IMR-90 (cell line): ENCODE measurements around the gene CHST10. TPM values are rescaled to one million over a fixed set of nuclear protein-coding genes. Genes with fewer than 3 reads are reported as not detected.

ENCODE experiments used
- ATAC-seq: fragments of 200-7000 bp; cut with Tn5 transposase; 2 replicates; pipeline ENCODE4 v1.9.1; 2020; ENCODE audit warnings: low read depth, mild to moderate bottlenecking, moderate library complexity
- BruUV-seq: library from RNA; stranded (reverse); fragments of 400-500 nt; replicated peaks from 2 replicates; lab custom pipeline; 2021; lab: Mats Ljungman, UMichigan
- CTCF ChIA-PET: fragments of 300-600 bp; formaldehyde crosslinking; extraction: SDS; loops from one replicate; lab custom pipeline; 2021; ENCODE audit warnings: antibody characterized with exemption; lab: Yijun Ruan, JAX
- POLR2A ChIA-PET: fragments of 300-600 bp; sonication (Branson Sonifier 250); formaldehyde crosslinking; loops from one replicate; lab custom pipeline; 2022; ENCODE audit warnings: antibody characterized with exemption; ENCODE audit not compliant: unreplicated experiment; lab: Charles Lee
- DNase-seq: peaks from one replicate; pipeline ENCODE4 v3.0.0; 2013
- H2AFZ ChIP-seq: replicated peaks from 2 replicates; pipeline ENCODE3; 2013; ENCODE audit warnings: low read length, mild to moderate bottlenecking; ENCODE audit not compliant: poor library complexity
- H2AK5ac ChIP-seq: 2 replicates; pipeline ENCODE4 v1.6.1; 2013; ENCODE audit warnings: low read depth, low read length, inconsistent platforms
- H2AK9ac ChIP-seq: replicated peaks from 2 replicates; pipeline ENCODE3; 2013; ENCODE audit warnings: mild to moderate bottlenecking, low read depth, low read length, moderate library complexity; ENCODE audit not compliant: poor library complexity
- H2BK120ac ChIP-seq: 2 replicates; pipeline ENCODE4 v1.6.1; 2013; ENCODE audit warnings: low read depth, low read length, inconsistent platforms
- H2BK15ac ChIP-seq: 3 replicates; pipeline ENCODE4 v1.6.1; 2013; ENCODE audit warnings: low read depth, low read length, inconsistent platforms
- H2BK20ac ChIP-seq: 2 replicates; pipeline ENCODE4 v1.6.1; 2013; ENCODE audit warnings: low read depth, mild to moderate bottlenecking, inconsistent platforms, low read length, moderate library complexity
- H2BK5ac ChIP-seq: 2 replicates; pipeline ENCODE4 v1.6.1; 2013; ENCODE audit warnings: mild to moderate bottlenecking, low read depth, low read length, inconsistent platforms; ENCODE audit not compliant: poor library complexity, severe bottlenecking
- H3K14ac ChIP-seq: replicated peaks from 2 replicates; pipeline ENCODE4 v1.6.1; 2013; ENCODE audit warnings: low read depth, low read length, inconsistent platforms
- H3K18ac ChIP-seq: 2 replicates; pipeline ENCODE4 v1.6.1; 2013; ENCODE audit warnings: low read depth, low read length, control low read depth
- H3K23ac ChIP-seq: 2 replicates; pipeline ENCODE4 v1.6.1; 2013; ENCODE audit warnings: low read depth, low read length, inconsistent platforms
- H3K27ac ChIP-seq: 2 replicates; pipeline ENCODE4 v1.5.1; 2013; ENCODE audit warnings: mild to moderate bottlenecking, control low read depth, low read length; ENCODE audit not compliant: insufficient read depth
- H3K27me3 ChIP-seq: 2 replicates; pipeline ENCODE4 v1.6.1; 2013; ENCODE audit warnings: low read length; ENCODE audit not compliant: control insufficient read depth, insufficient read depth
- H3K36me3 ChIP-seq: 2 replicates; pipeline ENCODE4 v1.6.1; 2013; ENCODE audit warnings: low read length, mixed read lengths; ENCODE audit not compliant: control insufficient read depth, insufficient read depth
- H3K4ac ChIP-seq: 2 replicates; pipeline ENCODE4 v1.6.1; 2013; ENCODE audit warnings: low read depth, low read length, inconsistent platforms
- H3K4me1 ChIP-seq: 2 replicates; pipeline ENCODE4 v1.6.1; 2013; ENCODE audit warnings: low read length, mixed read lengths; ENCODE audit not compliant: control insufficient read depth, insufficient read depth
- H3K4me2 ChIP-seq: 2 replicates; pipeline ENCODE4 v1.6.1; 2013; ENCODE audit warnings: low read depth, mild to moderate bottlenecking, control low read depth, low read length, moderate library complexity
- H3K4me3 ChIP-seq: 2 replicates; pipeline ENCODE4 v1.5.1; 2013; ENCODE audit warnings: low read depth, mild to moderate bottlenecking, control low read depth, low read length, moderate library complexity; ENCODE audit not compliant: insufficient read depth
- H3K56ac ChIP-seq: 2 replicates; pipeline ENCODE4 v1.6.1; 2013; ENCODE audit warnings: low read length, inconsistent platforms; ENCODE audit not compliant: insufficient read depth; ENCODE audit errors: extremely low read depth
- H3K79me1 ChIP-seq, 2 experiments: 2 replicates each; pipeline ENCODE4 v1.6.1; 2013; ENCODE audit warnings: low read length in 2 of 2, inconsistent platforms in 1 of 2, low read depth in 1 of 2
- H3K9ac ChIP-seq: 2 replicates; pipeline ENCODE4 v1.6.1; 2013; ENCODE audit warnings: low read depth, low read length, control low read depth
- H3K9me1 ChIP-seq: 2 replicates; pipeline ENCODE4 v1.6.1; 2013; ENCODE audit warnings: low read length, inconsistent platforms; ENCODE audit not compliant: insufficient read depth
- H3K9me3 ChIP-seq: 2 replicates; pipeline ENCODE4 v1.6.1; 2013; ENCODE audit warnings: low read length; ENCODE audit not compliant: control insufficient read depth, insufficient read depth
- H4K20me1 ChIP-seq: 2 replicates; pipeline ENCODE4 v1.6.1; 2013; ENCODE audit warnings: low read length, inconsistent platforms; ENCODE audit not compliant: insufficient read depth
- H4K5ac ChIP-seq: 2 replicates; pipeline ENCODE4 v1.6.1; 2013; ENCODE audit warnings: mild to moderate bottlenecking, low read depth, low read length, control low read depth
- H4K8ac ChIP-seq, 2 experiments: 2 replicates each; pipeline ENCODE4 v1.6.1; 2013; ENCODE audit warnings: low read depth in 2 of 2, low read length in 2 of 2, control low read depth in 1 of 2, inconsistent platforms in 1 of 2
- H4K91ac ChIP-seq: 2 replicates; pipeline ENCODE4 v1.6.1; 2013; ENCODE audit warnings: low read depth, low read length, inconsistent platforms; ENCODE audit not compliant: insufficient read depth
- CHD1 ChIP-seq: IDR thresholded peaks from 2 replicates; pipeline ENCODE4 v1.6.1; 2012; ENCODE audit warnings: low read depth, low read length, improper control_type of control experiment
- CTCF ChIP-seq: conservative IDR thresholded peaks from 2 replicates; pipeline ENCODE4 v1.5.1; 2012; ENCODE audit warnings: mild to moderate bottlenecking, low read depth, low read length, improper control_type of control experiment
- ELK1 ChIP-seq: fragments of 150-350 bp; IDR thresholded peaks from 2 replicates; pipeline ENCODE4 v1.6.1; 2016; ENCODE audit warnings: low read depth, mild to moderate bottlenecking, low read length, moderate library complexity, borderline replicate concordance
- FOS ChIP-seq: fragments of 150-350 bp; IDR thresholded peaks from 2 replicates; pipeline ENCODE4 v1.6.1; 2016; ENCODE audit warnings: low read depth, low read length
- MAFK ChIP-seq: IDR thresholded peaks from 2 replicates; pipeline ENCODE4 v1.6.1; 2012; ENCODE audit warnings: low read depth, low read length, improper control_type of control experiment
- MAZ ChIP-seq: IDR thresholded peaks from 2 replicates; pipeline ENCODE4 v1.6.1; 2012; ENCODE audit warnings: low read depth, mild to moderate bottlenecking, low read length, improper control_type of control experiment, moderate library complexity, borderline replicate concordance
- NFE2L2 ChIP-seq: fragments of 150-350 bp; IDR thresholded peaks from 2 replicates; pipeline ENCODE4 v1.6.1; 2016; ENCODE audit warnings: low read depth, mild to moderate bottlenecking, low read length
- POLR2A ChIP-seq: IDR thresholded peaks from 2 replicates; pipeline ENCODE4 v1.6.1; 2012; ENCODE audit warnings: mild to moderate bottlenecking, low read depth, low read length
- RAD21 ChIP-seq: IDR thresholded peaks from 2 replicates; pipeline ENCODE4 v1.6.1; 2012; ENCODE audit warnings: low read length, improper control_type of control experiment
- RCOR1 ChIP-seq: IDR thresholded peaks from 2 replicates; pipeline ENCODE4 v1.6.1; 2012; ENCODE audit warnings: mild to moderate bottlenecking, low read length, improper control_type of control experiment; ENCODE audit not compliant: insufficient replicate concordance
- SMC3 ChIP-seq: fragments of 150-350 bp; IDR thresholded peaks from 2 replicates; pipeline ENCODE4 v1.6.1; 2016; ENCODE audit warnings: low read depth, mild to moderate bottlenecking, antibody characterized with exemption, low read length, moderate library complexity
- USF2 ChIP-seq: fragments of 150-350 bp; IDR thresholded peaks from 2 replicates; pipeline ENCODE4 v1.6.1; 2017; ENCODE audit warnings: mild to moderate bottlenecking, antibody characterized with exemption, low read length, low read depth
- WGBS, 2 experiments: methylation state at CpG; one replicate each; pipeline versions ENCODE4 v1.1.5 to v1.1.7; 2013; ENCODE audit warnings: missing lambda C conversion rate in 2 of 2; ENCODE audit not compliant: insufficient read length in 1 of 2; ENCODE audit errors: extremely low coverage in 2 of 2; 5-methylcytosine and 5-hydroxymethylcytosine counted together
- dilution Hi-C: fragments of 300-500 bp; cut with HindIII; formaldehyde crosslinking; loops from one replicate; pipeline ENCODE4 v1.14.3; 2018; ENCODE audit warnings: low sequenced_read_pairs; ENCODE audit not compliant: unreplicated experiment
- in situ Hi-C: fragments of 300-500 bp; cut with MboI; formaldehyde crosslinking; loops from 3 replicates; pipeline ENCODE4 v1.14.3; 2019; ENCODE audit warnings: low sequenced_read_pairs, inconsistent platforms, mixed read lengths
- intact Hi-C: fragments of 100-400 bp; cut with micrococcal nuclease; formaldehyde crosslinking; loops from 2 replicates; pipeline ENCODE4 v1.10.0; 2022
- polyA plus RNA-seq, 3 experiments: library from polyadenylated mRNA; depleted of rRNA; stranded (reverse); fragments of >200 nt; gene quantifications; 2 replicates each; pipeline ENCODE4 v1.2.3, GENCODE V29; 2012; ENCODE audit warnings: low replicate concordance in 1 of 3
- total RNA-seq: library from RNA; depleted of rRNA; stranded (reverse); fragments of >200 nt; gene quantifications from 2 replicates; pipeline ENCODE4 v1.2.3, GENCODE V29; 2012

The CHST10 gene
- total and polyA plus RNA-seq, 2 of the 4 experiments (the other 2 are of a cell fraction), result 6.9 to 8.6 TPM

GRCh38 chr2:100409975-100410647 lies 7.4 kb downstream of the CHST10 start:
- DNase-seq, result no peak
- no peak for ATAC-seq
- Histone ChIP-seq H4K20me1 (no peaks in the 10 kb centered on the region), H2BK120ac (no peak overlapping the region), H3K4me3 (no peak overlapping the region), H3K56ac (no peak overlapping the region), H3K4ac (no peak overlapping the region), H2AFZ (no peak overlapping the region), H3K4me1 (no peaks in the 10 kb centered on the region), H3K27me3 (no peaks in the 10 kb centered on the region), H3K27ac (no peak overlapping the region), H3K18ac (no peak overlapping the region), H2BK15ac (no peak overlapping the region), H3K9me1 (0 out of 2 replicates have a peak, but pooled peaks cover 8% of the 10 kb centered on the region), H3K4me2 (no peak overlapping the region), H3K23ac (no peak overlapping the region), H2BK20ac (no peak overlapping the region), H4K5ac (no peak overlapping the region), H3K9me3 (no peaks in the 10 kb centered on the region), H2BK5ac (no peak overlapping the region), H4K8ac (no peak overlapping the region), H3K9ac (no peak overlapping the region), H4K91ac (no peak overlapping the region), H3K79me1 (no peaks in the 10 kb centered on the region; a peak in 1 of 4 replicates), H3K14ac (no peak overlapping the region), H3K36me3 (peaks cover 8% of the 10 kb centered on the region), H2AK5ac (no peak overlapping the region), H2AK9ac (no peak overlapping the region)
- CTCF ChIA-PET, result interaction anchor here (0.6 kb wide), 1 partner anchor 1083 kb away, joined by 4 read pairs; no protein-coding TSS in a partner anchor
- in situ Hi-C loops, result no loop called here
- intact Hi-C loops, result no loop called here
- BruUV-seq, result no TSS peak
- POLR2A ChIA-PET, result no interaction called here
- TF ChIP-seq NFE2L2 (no peak), MAZ (no peak), POLR2A (no peak), RAD21 (no peak), SMC3 (no peak), USF2 (no peak), MAFK (no peak), ELK1 (no peak), FOS (no peak), CHD1 (no peak), RCOR1 (no peak), CTCF (no peak)
- dilution Hi-C loops, result no loop called here
- 100% methylated on average over 1 of the region's 8 CpGs; no CpG with 5 or more reads in 1 of the 2 experiments for WGBS, 2 experiments
